GM18873 (cell line): ENCODE measurements around the gene RUFY3.
"Not testable (repeated sequence)": the region's sequence is repeated elsewhere in the genome, so short reads cannot be mapped to it uniquely, and the experiment has no call there.

Source experiments
- ATAC-seq: cut with Tn5 transposase; IDR thresholded peaks from one replicate; pipeline ENCODE4 v1.9.1; 2021; ENCODE audit warnings: mild to moderate bottlenecking, moderate library complexity, moderate number of reproducible peaks; ENCODE audit not compliant: unreplicated experiment, low FRiP score

Gene RUFY3

DNA sequence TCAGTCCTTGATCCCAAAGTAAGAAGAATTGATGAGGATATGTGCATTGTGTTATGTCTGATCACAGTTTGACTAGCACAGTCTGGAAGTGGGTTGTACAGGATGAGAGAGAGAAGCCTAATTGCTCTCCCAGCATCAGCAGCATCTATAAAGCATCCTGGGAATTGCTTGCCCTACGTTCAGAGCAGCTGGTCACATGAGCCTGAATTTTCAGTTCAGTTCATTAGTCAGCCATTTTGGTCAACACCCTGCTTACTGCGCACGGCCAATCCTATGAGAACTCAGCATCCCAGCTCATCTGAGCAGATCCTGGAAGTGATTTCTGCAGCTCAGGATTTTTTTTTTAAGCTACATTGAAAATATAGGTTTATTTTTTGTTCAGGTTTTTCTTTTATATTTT is at the start of gene RUFY3:
RUFY3 (plus strand) TSS at position 218 of the 400 bp plus-strand sequence. CDS start 610 bp downstream, outside the sequence.
- no peak for ATAC-seq

DNA sequence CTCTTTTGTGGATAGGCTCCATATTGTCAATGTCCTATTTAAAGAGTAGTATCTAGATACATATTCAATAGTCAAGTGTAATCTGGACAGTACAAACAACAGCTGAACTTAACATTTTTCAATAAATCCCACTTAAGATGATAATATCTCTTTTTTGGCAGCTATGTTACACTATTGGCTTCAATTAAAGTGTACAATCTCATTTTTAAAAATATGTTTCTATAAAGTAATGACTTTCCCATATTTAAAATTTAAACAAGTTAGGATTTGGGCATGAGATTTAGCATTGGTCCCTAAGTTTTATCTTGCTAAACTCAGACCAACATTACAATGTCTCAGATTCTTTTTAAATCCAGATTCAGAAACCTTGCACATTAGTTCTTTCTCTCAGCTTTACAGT is 47.6 kb upstream of the RUFY3 start:
- ATAC-seq = no peak

- ATAC-seq = no peak
Measured at GRCh38 chr4:70674731-70675130, 47.0 kb upstream of the RUFY3 start.

GRCh38 chr4:70676554-70677090 is 45.1 kb upstream of the RUFY3 start:
- ATAC-seq = no peak

DNA sequence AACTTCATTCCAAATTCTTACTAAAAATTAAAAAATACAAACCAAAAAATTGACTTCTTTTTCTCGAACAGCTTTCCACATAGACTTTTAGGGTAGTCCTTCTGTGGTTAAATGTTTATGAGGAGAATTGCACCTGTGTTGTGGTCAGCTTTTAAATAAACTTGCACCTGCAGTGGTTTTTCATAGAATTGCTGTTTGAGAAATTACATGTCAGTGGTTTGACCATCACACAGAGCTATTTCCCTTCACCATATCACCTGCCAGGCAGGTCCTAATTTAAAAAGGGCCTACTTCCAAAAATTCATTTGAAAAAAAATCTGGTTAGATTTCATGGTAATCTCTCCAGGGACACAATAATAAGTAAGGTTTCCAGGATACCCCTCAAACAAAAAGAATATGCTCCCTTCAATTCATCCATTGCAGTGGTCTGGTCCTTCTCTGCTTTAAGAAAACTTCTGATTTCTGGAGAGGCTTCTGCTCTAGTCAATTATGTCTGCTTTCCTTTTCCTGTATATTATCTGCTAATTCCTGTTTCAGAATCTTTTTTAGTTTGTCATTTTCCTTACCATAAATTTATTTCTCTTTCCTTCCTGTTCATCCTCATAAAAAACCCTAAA is 43.3 kb upstream of the RUFY3 start:
- ATAC-seq = peak; percentile 80

DNA sequence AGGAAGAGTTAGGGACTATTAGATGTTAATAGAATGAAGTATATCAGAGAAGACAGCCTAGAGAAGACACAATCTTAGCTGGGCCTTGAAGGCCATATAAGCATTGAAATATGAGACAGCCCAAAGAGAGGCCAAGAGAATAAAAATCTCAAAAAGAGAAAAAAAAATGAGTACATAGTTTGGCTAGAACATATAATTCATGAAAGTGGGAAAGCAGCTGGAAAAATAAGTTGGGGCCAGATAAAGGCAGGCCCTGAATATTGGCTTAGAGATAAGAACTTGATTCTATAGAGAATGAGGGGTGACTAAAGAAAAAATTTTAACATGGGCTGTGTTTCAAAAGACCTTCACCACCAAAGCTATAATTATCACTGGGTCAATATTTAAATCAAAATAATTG is 40.8 kb upstream of the RUFY3 start:
- no peak for ATAC-seq

DNA sequence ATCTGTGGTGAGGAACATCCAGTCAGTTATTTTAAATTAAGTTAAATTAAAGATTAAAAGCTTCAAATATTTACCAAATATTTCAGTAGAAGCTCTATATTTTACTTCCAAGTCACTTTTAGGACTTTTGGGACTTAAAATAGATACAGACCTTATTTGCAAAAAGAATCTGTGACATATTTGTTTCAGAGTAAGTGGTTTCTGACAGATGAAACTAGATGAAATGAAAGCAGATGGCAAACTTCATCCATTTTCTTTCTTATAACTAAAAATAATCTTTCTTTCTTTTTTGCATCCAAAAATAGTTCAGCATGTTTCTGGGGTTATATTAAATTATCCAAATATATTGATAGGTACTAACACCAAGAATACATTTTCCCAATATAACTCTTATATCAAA is 40.1 kb upstream of the RUFY3 start:
- peak; percentile 37 for ATAC-seq

DNA sequence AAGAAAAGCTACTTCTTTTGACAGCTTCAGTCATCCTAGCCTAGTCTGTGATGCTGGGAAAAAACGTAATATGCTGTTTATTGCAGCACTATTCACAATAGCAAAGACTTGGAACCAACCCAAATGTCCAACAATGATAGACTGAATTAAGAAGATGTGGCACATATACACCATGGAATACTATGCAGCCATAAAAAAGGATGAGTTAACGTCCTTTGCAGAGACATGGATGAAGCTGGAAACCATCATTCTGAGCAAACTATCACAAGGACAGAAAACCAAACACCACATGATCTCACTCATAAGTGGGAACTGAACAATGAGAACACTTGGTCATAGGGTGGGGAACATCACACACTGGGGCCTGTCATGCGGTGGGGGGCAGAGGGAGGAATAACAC is 39.6 kb upstream of the RUFY3 start:
- peak; percentile 3 for ATAC-seq

GRCh38 chr4:70687392-70687791 is 34.4 kb upstream of the RUFY3 start:
- peak; percentile 0 for ATAC-seq

- ATAC-seq = peak; percentile 95
Measured at GRCh38 chr4:70687821-70688794, 33.7 kb upstream of the RUFY3 start, which contains the start of gene UTP3. TSS of gene UTP3 (plus strand) at chr4:70688532. CDS start at chr4:70688678, 146 bp downstream.

DNA sequence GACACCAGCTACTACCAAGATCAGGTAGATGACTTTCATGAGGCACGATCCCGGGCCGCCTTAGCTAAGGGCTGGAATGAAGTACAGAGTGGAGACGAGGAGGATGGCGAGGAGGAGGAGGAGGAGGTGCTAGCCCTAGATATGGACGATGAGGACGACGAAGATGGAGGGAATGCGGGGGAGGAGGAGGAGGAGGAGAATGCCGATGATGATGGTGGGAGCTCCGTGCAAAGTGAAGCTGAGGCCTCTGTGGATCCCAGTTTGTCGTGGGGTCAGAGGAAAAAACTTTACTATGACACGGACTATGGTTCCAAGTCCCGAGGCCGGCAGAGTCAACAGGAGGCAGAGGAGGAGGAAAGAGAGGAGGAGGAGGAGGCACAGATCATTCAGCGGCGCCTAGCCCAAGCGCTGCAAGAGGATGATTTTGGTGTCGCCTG is 33.0 kb upstream of the RUFY3 start:
- no peak for ATAC-seq

GRCh38 chr4:70691661-70692060 is 30.1 kb upstream of the RUFY3 start:
- ATAC-seq = no peak

DNA sequence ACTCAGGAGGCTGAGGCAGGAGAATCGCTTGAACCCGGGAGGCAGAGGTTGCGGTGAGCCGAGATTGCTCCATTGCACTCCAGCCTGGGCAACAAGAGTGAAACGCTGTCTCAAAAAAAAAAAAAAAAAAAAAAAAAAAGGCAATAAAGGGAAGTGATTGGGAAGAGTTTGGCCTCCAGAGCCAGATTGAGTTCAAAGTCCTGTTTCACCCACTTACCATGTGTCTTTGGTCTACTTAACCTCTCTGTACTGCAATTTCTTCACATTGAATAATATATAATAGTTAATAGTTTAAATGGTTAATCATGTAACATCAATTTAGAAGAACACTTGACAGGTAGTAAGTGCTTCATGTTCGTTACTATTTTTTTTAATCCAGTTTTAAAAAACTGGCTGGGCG is 27.1 kb upstream of the RUFY3 start:
- not testable (repeated sequence) for ATAC-seq

GRCh38 chr4:70698435-70698834 is 23.3 kb upstream of the RUFY3 start:
- not testable (repeated sequence) for ATAC-seq

DNA sequence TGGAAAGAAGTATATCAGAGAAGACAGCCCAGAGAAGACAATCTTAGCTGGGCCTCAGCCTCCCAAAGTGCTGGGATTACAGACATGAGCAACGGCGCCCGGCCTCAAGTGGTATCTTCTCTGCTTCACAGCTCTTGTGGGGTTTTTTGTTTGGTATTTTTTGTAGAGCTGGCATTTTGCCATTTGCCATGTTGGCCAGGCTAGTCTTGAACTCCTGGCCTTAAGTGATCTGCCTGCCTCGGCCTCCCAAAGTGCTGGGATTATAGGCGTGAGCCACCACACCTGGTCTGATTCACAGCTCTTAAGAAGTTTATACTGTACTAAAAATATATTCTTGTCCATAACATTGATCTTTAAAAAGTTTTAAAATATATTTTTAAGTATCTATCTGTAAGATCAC is 21.1 kb upstream of the RUFY3 start:
- ATAC-seq = no peak

DNA sequence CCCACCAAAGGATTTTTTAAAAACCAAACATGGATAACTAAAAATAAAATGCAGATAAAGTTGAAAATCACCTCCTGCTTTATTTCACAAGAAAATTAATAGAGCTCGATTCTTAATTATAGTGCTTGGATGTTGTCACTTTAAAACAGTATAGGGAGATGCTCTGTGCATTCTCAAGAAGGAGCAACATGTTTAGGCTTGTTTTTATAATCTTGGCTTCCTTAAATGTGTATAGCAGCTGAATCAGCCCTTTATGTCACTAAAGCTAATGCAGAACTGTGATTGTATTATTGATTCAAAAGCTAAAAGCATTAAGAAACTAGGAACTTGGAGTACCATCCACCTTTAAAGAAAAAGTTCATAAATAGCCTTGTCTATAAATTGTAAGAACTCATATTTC is 20.5 kb upstream of the RUFY3 start:
- no peak for ATAC-seq

GRCh38 chr4:70702592-70702991 is 19.2 kb upstream of the RUFY3 start:
- not testable (repeated sequence) for ATAC-seq

- no peak for ATAC-seq
Measured at GRCh38 chr4:70703619-70704214, 18.0 kb upstream of the RUFY3 start.

DNA sequence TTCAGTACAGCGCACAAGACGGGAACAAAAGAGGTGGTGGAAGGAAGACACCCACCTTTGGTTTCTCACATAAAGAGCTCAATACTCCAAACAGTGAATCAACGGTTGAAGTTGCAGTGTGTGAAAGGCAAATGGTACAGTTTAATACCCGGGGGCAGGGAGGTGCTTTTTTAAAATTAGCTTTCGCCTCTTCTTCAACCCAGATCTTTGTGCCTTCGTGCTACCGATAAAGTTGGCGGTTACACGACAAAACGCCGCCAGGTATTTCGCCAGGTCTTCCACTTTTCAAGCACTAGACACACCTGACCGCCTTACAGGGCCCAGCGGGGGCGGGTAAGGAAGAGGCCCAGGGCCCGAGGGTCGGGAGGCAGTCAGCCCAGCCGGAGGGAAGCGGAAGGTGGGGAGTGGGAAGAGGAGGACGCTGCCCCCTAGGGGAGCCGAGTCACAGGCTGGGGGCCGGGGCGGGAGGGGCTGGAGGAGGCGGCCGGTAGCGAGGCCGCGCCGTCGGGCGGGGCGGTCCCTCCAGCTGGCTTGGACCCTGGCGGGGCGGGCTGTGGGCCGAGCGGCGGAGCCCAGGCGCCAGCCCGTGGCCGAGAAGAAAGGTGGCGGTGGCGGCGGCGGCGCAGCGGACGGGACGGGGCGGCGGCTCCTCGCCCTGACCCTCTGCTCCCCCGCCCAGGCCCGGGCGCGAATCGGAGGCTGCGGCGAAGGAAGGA is 17.4 kb upstream of the RUFY3 start:
- peak; percentile 48 for ATAC-seq

DNA sequence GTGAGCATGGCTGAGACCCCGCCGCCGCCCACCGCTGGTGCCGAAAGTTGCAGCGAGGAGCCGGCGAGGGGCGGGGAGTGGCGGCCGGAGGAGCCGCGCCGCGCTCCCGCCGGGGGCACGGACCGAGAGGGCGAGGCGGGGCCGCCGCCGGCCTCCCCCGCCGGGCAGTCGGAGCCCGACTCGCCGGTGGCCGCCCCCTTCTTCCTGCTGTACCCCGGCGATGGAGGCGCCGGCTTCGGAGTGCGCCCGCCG is 16.9 kb upstream of the RUFY3 start:
- peak; percentile 33 for ATAC-seq
